AG08395 (cell line): ENCODE results near the gene KCNK18.

Experiments
- DNase-seq: peaks from one replicate; pipeline ENCODE4 v3.0.0; 2012; ENCODE audit warnings: mixed read lengths, low spot score

The KCNK18 gene

GRCh38 chr10:117254338-117254737 lies 57.0 kb downstream of the KCNK18 start:
- DNase-seq, result no peak

DNA sequence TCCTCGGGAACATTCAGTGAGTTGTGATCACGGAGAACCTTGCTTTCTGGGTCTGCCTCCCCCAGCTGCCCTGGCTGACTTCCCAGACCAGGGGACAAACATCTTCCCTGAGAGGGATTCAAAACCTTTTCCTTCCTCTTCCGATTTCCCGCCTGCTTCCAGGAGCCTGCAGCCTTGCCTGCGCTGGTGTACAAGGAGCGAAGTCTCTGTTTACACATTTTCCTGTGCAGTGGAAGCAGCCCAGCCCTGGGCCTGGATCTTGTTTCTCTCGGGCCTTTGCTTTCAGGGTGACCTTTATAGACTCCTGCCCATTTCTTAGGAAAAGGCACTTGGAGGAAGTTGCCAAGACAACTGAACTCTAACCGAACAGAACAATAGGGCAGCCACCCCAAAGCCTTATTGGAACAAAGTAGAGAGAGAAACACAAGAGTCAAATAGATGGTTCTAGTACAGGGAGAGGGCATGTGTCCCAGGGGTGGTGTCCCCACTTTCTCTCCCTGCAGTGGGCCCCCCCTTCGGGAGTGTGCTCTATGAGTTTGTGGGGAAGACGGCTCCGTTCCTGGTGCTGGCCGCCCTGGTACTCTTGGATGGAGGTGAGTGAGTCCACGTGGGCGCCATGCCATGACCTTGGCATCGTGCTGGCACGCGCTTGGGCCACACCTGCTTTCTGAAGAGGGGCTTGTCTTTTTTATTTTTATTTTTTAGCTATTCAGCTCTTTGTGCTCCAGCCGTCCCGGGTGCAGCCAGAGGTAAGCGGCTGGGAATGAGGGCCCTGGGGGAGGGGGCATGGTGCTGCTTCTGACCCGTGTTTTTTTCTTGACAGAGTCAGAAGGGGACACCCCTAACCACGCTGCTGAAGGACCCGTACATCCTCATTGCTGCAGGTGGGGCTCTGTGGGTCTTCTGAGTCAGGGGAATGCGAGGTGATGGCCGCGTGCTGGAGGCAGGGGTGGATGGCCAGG lies 57.8 kb downstream of the KCNK18 start:
- DNase-seq, result no peak

DNA sequence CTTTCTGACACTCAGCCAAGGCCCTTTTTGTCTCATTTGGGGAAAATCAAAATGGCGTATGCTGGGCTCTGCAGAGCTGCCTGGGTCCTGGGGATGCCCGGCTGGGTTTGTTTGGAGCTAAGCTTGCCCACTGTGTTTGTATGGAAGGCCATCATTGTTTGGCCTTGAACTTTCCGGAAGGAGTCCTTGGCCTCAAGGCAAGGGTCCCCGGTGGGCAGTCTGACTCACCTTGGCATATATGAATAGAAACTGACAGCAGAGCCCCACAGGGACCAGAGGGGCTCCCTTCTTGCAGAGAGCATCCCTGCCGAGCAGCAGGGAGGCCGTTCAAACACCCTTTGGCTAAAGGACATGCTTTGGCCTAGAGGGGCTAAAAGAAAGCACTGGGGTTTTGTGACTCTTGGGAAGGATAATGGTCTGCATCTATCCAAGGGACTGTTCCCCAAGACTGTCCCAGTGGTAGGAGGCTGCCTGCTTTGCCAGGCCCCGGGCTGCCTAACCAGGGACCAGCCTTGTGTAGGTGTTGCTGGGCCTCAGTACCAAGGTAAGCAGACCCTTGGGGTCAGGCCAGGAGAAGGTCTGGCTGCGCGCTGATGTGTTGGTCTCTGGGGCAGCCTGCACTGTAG lies 58.7 kb downstream of the KCNK18 start:
- no peak for DNase-seq

DNA sequence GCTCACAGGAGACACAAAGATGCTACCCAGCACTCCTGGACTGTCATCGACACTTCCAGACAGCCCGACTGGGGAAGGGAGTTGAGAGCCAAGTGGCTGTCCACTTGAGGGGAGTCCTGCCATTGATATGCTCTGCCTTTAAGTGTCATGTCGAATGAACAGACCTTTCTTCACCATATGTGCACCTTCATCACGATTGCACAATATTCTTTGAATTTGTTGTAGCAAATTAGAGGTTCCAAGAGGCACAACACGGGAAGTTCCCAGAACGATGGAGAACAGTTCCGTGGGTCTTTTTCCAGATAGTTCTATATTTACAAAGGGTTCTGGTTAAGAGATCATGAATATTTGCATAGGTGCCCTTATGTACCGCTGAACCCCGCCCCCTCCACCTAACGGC lies 59.6 kb downstream of the KCNK18 start:
- no peak for DNase-seq

DNA sequence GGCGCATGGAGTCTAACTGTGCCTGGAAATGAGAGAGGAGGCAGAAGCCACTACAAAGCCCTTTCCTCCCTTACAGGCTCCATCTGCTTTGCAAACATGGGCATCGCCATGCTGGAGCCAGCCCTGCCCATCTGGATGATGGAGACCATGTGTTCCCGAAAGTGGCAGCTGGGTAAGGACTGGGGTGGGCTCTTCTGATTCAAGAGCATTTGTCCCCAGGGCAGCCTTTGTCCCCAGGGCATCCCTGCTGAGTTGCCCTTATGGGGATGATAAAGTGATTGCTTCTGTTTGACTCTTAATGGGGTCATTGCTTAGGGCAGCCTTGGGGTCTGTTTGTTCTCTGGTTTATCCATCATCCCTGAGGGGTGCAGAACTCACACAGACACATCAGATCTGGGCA lies 60.4 kb downstream of the KCNK18 start:
- no peak for DNase-seq

- DNase-seq, result no peak
Observed at GRCh38 chr10:117259279-117259678, 62.0 kb downstream of the KCNK18 start.
